Left ventricle myocardium superior (tissue), 1 donor: ENCODE results near the gene LCN6. TPM values are rescaled to one million over a fixed set of nuclear protein-coding genes. Genes with fewer than 3 reads are reported as not detected.

Experiments used
- ATAC-seq: fragments of 200-7000 bp; cut with Tn5 transposase; one replicate; pipeline ENCODE4 v1.9.1; 2020; ENCODE audit warnings: mild to moderate bottlenecking, moderate library complexity
- DNase-seq: peaks from one replicate; pipeline ENCODE4 v3.0.0-alpha.2; 2020
- intact Hi-C: fragments of 100-400 bp; cut with micrococcal nuclease; formaldehyde crosslinking; loops from one replicate; pipeline ENCODE4 v1.11.0; 2022
- total RNA-seq: library from RNA; stranded (reverse); fragmentation: NEBNext Ultra II Directional; extraction: Animal tissue kit (Norgen Biotek cat#: 25700); gene quantifications from one replicate; pipeline ENCODE4 v1.2.1, GENCODE V29; 2021
- donor health status: DM: no; HTN: yes; CAD: no; lungs with severe emphysema.

The LCN6 gene
- total RNA-seq, 1 donor from 2014 or later: 17.4 TPM

DNA sequence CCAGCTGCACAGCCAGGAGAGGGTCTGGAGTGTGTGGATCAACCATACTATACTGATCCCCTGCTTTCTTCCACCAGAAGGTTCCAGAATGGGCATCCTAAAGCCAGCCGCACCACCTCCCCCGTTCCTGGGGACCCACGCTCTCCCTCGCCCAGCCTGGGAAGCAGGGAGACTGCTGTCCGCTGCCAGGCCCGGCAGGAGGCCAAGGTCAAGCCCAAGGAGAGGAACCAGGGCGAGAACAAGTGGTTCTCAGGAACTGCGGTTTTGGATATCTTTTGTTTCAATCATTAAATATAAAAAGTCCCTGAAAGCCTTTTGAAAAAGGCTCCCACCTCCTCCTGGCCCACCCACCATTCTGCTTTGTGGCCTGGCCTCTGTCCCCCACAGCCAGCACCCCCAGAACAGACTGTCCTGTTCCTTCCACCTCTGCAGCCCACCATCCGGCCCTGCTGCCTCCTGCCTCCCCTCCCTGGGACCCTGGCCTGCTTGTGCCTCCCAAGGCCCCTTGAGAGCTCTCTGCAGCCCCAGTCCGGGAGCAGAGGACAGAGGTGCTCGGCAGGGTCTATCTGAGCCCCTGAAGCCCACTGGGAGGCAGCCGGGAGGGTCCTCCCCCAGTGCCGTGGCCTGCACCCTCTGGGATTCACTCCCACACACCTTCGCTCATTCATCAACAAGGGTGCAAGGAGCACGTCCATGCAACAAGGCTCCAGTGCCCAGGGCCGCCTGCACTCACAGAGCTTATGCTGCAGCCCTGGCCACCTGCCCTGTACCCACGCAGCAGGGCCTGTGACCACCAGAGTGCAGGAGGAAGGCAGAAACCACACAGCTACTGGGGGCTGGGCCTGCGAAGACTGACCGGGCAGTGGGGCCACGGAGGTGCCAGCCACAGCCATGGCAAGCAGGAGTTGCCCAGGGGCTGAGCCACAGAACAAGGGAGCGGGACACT, 614 bp upstream of the LCN6 start:
- DNase-seq (peak; percentile 79), ATAC-seq (peak; percentile 72)
- intact Hi-C loops: no loop called here

DNA sequence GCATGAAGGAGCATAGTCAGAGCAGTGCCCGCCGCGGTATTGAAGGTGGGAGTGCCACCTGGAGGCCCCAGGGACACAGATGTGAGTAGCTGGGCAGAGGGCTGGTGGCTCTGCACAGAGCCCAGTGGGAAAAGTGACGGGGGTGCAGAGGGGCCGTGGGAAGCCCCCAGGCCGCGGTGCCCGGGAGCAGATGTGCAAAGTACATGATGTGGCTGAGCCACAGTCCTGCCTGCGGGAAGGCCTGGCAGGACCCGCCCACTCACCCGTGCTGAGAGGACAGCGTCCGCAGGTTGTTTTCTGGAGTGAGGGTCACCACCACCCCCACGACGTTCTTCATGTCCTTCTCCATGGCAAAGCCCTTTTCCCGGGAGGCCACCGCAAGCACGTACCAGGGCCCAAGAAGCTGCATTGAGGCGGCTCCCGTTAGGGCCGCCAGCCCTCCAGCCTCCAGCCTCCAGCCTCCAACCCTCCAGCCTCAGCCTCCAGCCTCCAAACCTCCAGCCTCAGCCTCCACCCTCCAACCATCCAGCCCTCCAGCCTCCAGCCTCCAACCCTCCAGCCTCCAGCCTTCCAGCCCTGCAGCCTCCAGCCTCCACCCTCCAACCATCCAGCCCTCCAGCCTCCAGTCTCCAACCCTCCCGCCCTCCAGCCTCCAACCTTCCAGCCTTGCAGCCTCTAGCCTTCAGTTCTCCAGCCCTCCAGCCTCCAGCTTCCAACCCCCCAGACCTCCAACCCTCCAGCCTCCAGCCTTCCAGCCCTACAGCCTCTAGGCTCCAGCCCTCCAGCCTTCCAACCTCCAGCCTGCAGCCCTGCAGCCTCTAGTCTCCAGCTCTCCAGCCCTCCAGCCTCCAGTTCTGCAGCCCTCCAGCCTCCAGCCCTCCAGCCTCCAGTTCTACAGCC, 914 bp downstream of the LCN6 start:
- intact Hi-C loops: no loop called here
- ATAC-seq (no peak), DNase-seq (no peak)

GRCh38 chr9:136746621-136747020, 1.7 kb downstream of the LCN6 start:
- no peak for ATAC-seq
- DNase-seq: no peak
- intact Hi-C loops: no loop called here

DNA sequence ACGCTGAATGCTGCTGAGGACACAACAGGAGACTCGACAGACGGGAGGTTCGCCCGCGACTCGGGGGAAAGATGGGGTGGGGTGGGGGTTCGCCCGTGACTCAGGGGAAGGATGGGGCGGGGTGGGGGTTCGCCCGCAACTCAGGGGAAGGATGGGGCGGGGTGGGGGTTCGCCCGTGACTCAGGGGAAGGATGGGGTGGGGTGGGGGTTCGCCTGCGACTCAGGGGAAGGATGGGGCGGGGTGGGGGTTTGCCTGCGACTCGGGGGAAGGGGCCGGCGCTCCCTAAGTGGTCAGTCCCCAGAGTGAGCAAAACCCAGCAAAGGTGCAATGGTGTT, 2.2 kb downstream of the LCN6 start:
- intact Hi-C loops: no loop called here
- DNase-seq (no peak), ATAC-seq (no peak)

GRCh38 chr9:136745389-136746154, 2.8 kb downstream of the LCN6 start:
- ATAC-seq: peak; percentile 22

GRCh38 chr9:136744773-136745172, 3.6 kb downstream of the LCN6 start:
- intact Hi-C loops: no loop called here
- peak; percentile 22 for DNase-seq
- no peak for ATAC-seq

More at GRCh38 chr9:136745389-136746154, 2.8 kb downstream of the LCN6 start:
- intact Hi-C loops: no loop called here
- DNase-seq: peak; percentile 40

DNA sequence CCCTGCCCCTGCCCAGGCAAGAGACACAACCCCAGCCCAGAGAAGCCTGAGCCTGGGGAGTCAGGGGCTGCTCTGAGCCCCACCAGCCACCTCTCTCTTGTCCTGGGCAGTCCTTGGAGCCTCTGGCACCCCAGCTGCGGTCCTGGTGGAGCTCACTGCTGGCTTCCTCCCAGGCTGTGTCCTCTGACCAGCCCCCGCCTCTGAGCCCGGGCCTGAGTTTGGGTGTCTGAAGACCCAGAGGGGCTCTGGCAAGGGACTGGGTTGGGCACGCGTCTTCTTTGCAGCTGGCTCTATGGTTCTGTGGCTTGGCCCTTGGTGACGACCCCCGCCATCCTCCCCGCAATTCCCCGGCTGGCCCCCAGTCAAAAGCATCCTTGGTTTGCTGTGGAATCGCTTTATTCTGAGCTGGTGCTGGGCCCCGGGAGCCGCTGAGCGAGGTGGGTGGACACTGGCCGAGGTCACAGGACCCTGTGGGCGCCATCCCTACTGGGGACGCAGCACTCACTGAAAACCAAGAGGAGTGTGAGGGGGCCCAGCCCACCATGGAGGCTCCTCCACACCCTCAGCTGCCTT, 4.6 kb downstream of the LCN6 start:
- peak; percentile 16 for DNase-seq
- intact Hi-C loops: no loop called here
- no peak for ATAC-seq

GRCh38 chr9:136742591-136743391, 5.5 kb downstream of the LCN6 start, which contains the start of gene LCN10:
Gene LCN10, minus strand, starts transcription at chr9:136742940. Its CDS starts 37 bp downstream, at chr9:136742903.
- no peak for ATAC-seq
- DNase-seq: no peak
- intact Hi-C loops: no loop called here

GRCh38 chr9:136741883-136742571, 6.3 kb downstream of the LCN6 start:
- ATAC-seq: peak; percentile 7
- DNase-seq: no peak
- intact Hi-C loops: no loop called here

DNA sequence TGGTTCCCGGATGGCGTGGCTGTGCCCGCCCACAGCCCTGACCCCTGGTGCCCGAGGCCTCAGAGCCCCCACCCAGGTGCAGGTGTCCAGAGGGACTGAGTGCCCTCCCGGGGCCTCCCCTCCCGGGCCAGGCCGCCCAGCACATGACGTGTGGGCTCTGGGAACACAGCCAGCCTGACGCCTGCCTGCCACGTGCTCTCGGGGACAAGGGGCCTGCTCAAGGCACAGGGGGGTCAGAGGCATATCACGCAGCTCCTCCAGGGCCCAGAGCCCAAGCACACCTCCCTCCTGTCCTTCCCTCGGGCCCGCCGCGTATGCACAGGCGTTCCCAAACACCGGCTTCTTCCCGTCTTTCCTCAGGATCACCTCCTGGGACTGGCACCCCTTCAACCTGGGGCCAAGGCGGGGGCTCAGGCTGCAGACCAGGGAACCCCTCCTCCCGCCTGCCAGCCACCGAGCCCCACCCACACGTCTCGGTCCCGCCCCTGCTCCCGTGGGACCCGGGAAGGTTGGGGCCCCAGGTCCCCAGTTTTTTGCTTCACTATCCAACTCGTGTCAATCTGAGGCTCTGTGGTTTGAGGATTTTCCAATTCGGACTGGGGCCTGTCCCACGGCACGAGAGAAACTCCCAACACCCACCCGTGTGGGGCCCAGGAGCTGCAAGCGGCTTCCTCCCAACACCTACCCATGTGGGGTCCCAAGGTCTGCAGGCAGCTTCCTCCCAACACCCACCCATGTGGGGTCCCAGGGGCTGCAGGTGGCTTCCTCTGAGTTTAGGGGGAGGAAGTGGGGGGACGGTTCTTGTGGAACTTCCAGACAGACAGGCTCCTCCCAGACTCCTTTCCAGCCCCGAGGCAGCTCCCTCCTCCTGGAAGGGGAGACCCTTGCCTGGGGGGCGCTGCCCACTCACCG, 7.1 kb downstream of the LCN6 start:
- intact Hi-C loops: no loop called here
- DNase-seq (peak; percentile 74), ATAC-seq (peak; percentile 76)

- intact Hi-C loops: no loop called here
- ATAC-seq: no peak
- no peak for DNase-seq
Measured at GRCh38 chr9:136740491-136740890, 7.8 kb downstream of the LCN6 start.

- intact Hi-C loops: no loop called here
- DNase-seq: peak; percentile 16
- no peak for ATAC-seq
Measured at GRCh38 chr9:136740069-136740468, 8.3 kb downstream of the LCN6 start.

DNA sequence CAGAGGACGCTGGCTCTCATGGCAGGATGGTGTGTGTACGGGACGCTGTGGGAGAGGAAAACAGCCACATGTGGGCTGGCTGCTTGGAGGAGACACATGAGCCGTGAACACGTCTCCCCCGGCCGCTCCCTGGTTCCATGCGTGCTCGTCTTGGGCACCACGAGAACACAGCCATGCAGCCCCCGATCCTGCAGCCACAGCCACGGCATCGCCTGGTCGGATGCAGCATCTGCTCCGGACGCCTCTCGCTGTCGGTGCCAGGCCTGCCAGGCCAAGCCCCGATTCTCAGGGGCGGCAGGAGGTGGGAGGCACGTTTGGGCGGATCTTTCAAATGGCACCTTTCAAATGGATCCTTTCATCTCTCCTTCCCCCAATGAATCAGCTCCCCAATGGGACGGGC, 8.8 kb downstream of the LCN6 start:
- DNase-seq (peak; percentile 21), ATAC-seq (no peak)
- intact Hi-C loops: no loop called here

DNA sequence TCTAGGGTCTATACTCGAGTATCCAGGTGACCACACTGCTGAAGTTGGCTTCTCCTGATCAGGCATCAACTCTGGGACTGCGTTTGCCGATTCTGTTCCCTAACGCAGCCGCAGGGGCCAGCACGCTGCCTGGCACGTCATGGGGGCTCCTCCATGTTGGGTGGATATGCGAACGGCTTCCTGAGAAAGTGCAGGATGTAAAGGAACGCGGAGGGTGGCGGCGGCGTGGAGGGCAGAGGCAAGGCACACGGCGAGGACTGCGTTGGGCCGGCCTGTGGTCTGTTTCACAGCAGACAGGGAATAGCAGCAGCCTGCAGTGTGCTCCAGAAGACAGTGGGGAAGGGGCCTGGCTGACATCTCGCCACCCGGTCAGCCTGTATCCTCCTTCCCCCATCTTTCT, 9.4 kb downstream of the LCN6 start:
- ATAC-seq (no peak), DNase-seq (peak; percentile 13)
- intact Hi-C loops: no loop called here

- intact Hi-C loops: no loop called here
- DNase-seq (no peak), ATAC-seq (no peak)
Measured at GRCh38 chr9:136735812-136736480, 12.4 kb downstream of the LCN6 start.

DNA sequence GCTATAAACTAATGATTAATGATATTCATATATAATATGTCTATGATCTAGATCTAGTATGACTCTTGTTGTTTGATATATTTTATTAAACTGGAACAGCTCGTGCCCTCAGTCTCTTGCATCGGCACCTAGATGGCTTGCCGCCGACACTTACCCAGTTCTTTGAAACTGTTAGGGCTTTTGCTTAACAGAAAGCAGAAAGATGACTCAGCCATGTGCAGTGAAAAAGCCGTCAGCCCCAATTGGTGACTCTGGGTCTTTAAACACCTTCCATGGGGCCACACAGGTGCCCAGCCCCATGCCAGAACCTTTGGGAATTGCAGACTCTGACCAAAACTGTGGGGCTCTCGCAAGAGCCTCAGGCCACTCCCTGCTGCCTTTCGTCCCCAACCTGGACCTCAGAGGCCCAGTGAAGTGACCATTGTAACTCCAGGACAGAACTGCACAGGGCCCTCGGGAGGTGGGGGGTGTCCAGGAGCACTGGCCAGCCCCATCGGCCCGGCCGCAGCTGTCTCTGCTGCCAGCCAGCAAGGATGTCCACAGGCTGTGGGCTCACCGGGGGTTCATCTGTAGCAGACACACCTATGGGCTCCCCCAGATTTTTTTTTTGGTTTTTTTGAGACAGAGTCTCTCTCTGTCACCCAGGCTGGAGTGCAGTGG, 13.4 kb downstream of the LCN6 start:
- ATAC-seq: no peak
- intact Hi-C loops: no loop called here
- DNase-seq: no peak
